K562 (cell line): Measurements from ENCODE around the gene TRIOBP. TPM values are rescaled to one million over a fixed set of nuclear protein-coding genes. Genes with fewer than 3 reads are reported as not detected.
A peak's percentile ranks its signal among the peaks of the same experiment; 100 is the strongest.

ENCODE experiments used
- BRD4 ChIP-seq: fragments of 200-600 bp; sonication (generic); IDR thresholded peaks from 2 replicates; pipeline ENCODE4 v1.6.1; 2017; ENCODE audit warnings: inconsistent platforms
- DPF2 ChIP-seq: fragments of 450-650 bp; IDR thresholded peaks from 2 replicates; pipeline ENCODE4 v1.6.1; 2016
- ELF2 ChIP-seq: fragments of 250-450 bp; sonication (Bioruptor Pico); IDR thresholded peaks from 2 replicates; pipeline ENCODE4 v1.5.0; 2021; ENCODE audit warnings: mild to moderate bottlenecking
- JUND ChIP-seq, 2 experiments: IDR thresholded peaks; 2 replicates in 1 of 2; 3 replicates in 1 of 2; pipeline ENCODE4 v1.6.1; 2011; ENCODE audit warnings: borderline replicate concordance in 2 of 2, low read depth in 2 of 2, low read length in 2 of 2, improper control_type of control experiment in 1 of 2, missing biosample characterization in 1 of 2, missing genetic modification characterization in 1 of 2, missing genetic modification reagents in 1 of 2
- MXI1 ChIP-seq: IDR thresholded peaks from 2 replicates; pipeline ENCODE4 v1.6.1; 2011; ENCODE audit warnings: low read depth, mild to moderate bottlenecking, improper control_type of control experiment, low read length
- SMARCB1 ChIP-seq: IDR thresholded peaks from 2 replicates; pipeline ENCODE4 v1.6.1; 2011; ENCODE audit warnings: improper control_type of control experiment, low read depth; ENCODE audit not compliant: insufficient read length
- TRIM28 ChIP-seq: fragments of 450-650 bp; IDR thresholded peaks from 2 replicates; pipeline ENCODE4 v1.6.1; 2017
- ZBTB26 ChIP-seq: fragments of 450-650 bp; formaldehyde crosslinking; IDR thresholded peaks from 2 replicates; pipeline ENCODE4 v1.4.0; 2022; ENCODE audit warnings: missing genetic modification characterization
- ZKSCAN3 ChIP-seq: fragments of 250-450 bp; sonication (Bioruptor Pico); IDR thresholded peaks from 2 replicates; pipeline ENCODE4 v1.4.0; 2020
- ZNF23 ChIP-seq: fragments of 250-450 bp; sonication (Bioruptor Pico); IDR thresholded peaks from 2 replicates; pipeline ENCODE4 v1.4.0; 2020; ENCODE audit warnings: mild to moderate bottlenecking
- ZNF740 ChIP-seq, 3 experiments: fragments of 200-800 bp in 1 of 3; sonication (Bioruptor generic) in 1 of 3; sonication (generic) in 1 of 3; formaldehyde crosslinking in 1 of 3; IDR thresholded peaks; 2 replicates each; pipeline versions ENCODE4 v1.6.1 to v1.8.0; 2016 to 2022; ENCODE audit warnings: mild to moderate bottlenecking in 2 of 3, missing compliant biosample characterization in 2 of 3, missing genetic modification characterization in 2 of 3, missing genetic modification reagents in 1 of 3
- polyA plus RNA-seq, 8 experiments: library from polyadenylated mRNA; depleted of rRNA in 4 of 8; stranded (reverse) in 5 of 8; unstranded in 3 of 8; fragments of >200 nt; fragmentation: Nextera tagmentation in 2 of 8; fragmentation: Illumina TruSeq in 1 of 8; extraction: Ambion mirVana in 2 of 8; extraction: Trizol in 1 of 8; gene quantifications; 2 replicates each; pipeline versions ENCODE4 v1.2.1 to v1.2.3, GENCODE V29; 2011 to 2014; ENCODE audit warnings: inconsistent platforms in 1 of 8, missing spikeins in 1 of 8
- total RNA-seq, 7 experiments: library from RNA; depleted of rRNA in 6 of 7; stranded (reverse); fragments of >200 nt in 6 of 7; fragmentation: Illumina TruSeq in 2 of 7; extraction: Trizol in 2 of 7; gene quantifications; 2 replicates each; pipeline versions ENCODE4 v1.2.1 to v1.2.3, GENCODE V29; 2011 to 2021; ENCODE audit warnings: low replicate concordance in 1 of 7
- TF ChIP-seq, protein P1 (sequence below): sonication (generic); formaldehyde crosslinking; IDR thresholded peaks from 2 replicates; pipeline ENCODE4 v1.8.0; 2022; ENCODE audit warnings: missing genetic modification reagents, mild to moderate bottlenecking, borderline replicate concordance
- TF ChIP-seq, protein P2 (sequence below): sonication (generic); formaldehyde crosslinking; IDR thresholded peaks from 2 replicates; pipeline ENCODE4 v1.8.0; 2023; ENCODE audit warnings: missing genetic modification reagents, mild to moderate bottlenecking, borderline replicate concordance
- TF ChIP-seq, protein P3 (sequence below): fragments of 250-450 bp; sonication (Bioruptor Pico); IDR thresholded peaks from 2 replicates; pipeline ENCODE4 v1.4.0; 2020; ENCODE audit warnings: mild to moderate bottlenecking, moderate library complexity, borderline replicate concordance

The TRIOBP gene
- total and polyA plus RNA-seq, 9 of the 15 experiments (the other 6 are each of a cell fraction or from before 2014, with no cell fraction given): 0.24 to 13.8 (median 5.5) TPM

- TF ChIP-seq ZKSCAN3 (CRISPR knock-in tag): no peak
- TF ChIP-seq, protein P1, sequence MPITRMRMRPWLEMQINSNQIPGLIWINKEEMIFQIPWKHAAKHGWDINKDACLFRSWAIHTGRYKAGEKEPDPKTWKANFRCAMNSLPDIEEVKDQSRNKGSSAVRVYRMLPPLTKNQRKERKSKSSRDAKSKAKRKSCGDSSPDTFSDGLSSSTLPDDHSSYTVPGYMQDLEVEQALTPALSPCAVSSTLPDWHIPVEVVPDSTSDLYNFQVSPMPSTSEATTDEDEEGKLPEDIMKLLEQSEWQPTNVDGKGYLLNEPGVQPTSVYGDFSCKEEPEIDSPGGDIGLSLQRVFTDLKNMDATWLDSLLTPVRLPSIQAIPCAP (CRISPR knock-in tag): no peak
- TF ChIP-seq ZBTB26 (CRISPR knock-in tag): no peak
- TF ChIP-seq, protein P2, sequence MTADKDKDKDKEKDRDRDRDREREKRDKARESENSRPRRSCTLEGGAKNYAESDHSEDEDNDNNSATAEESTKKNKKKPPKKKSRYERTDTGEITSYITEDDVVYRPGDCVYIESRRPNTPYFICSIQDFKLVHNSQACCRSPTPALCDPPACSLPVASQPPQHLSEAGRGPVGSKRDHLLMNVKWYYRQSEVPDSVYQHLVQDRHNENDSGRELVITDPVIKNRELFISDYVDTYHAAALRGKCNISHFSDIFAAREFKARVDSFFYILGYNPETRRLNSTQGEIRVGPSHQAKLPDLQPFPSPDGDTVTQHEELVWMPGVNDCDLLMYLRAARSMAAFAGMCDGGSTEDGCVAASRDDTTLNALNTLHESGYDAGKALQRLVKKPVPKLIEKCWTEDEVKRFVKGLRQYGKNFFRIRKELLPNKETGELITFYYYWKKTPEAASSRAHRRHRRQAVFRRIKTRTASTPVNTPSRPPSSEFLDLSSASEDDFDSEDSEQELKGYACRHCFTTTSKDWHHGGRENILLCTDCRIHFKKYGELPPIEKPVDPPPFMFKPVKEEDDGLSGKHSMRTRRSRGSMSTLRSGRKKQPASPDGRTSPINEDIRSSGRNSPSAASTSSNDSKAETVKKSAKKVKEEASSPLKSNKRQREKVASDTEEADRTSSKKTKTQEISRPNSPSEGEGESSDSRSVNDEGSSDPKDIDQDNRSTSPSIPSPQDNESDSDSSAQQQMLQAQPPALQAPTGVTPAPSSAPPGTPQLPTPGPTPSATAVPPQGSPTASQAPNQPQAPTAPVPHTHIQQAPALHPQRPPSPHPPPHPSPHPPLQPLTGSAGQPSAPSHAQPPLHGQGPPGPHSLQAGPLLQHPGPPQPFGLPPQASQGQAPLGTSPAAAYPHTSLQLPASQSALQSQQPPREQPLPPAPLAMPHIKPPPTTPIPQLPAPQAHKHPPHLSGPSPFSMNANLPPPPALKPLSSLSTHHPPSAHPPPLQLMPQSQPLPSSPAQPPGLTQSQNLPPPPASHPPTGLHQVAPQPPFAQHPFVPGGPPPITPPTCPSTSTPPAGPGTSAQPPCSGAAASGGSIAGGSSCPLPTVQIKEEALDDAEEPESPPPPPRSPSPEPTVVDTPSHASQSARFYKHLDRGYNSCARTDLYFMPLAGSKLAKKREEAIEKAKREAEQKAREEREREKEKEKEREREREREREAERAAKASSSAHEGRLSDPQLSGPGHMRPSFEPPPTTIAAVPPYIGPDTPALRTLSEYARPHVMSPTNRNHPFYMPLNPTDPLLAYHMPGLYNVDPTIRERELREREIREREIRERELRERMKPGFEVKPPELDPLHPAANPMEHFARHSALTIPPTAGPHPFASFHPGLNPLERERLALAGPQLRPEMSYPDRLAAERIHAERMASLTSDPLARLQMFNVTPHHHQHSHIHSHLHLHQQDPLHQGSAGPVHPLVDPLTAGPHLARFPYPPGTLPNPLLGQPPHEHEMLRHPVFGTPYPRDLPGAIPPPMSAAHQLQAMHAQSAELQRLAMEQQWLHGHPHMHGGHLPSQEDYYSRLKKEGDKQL: no peak
- no peak for TF ChIP-seq SMARCB1
- no peak for TF ChIP-seq JUND (IDR thresholded peaks at IDR 0.05; ENCODE audit: borderline replicate concordance, low read depth, low read length)
- TF ChIP-seq JUND (tag; IDR thresholded peaks at IDR 0.05; ENCODE audit: borderline replicate concordance, low read depth, low read length): no peak
- TF ChIP-seq MXI1: peak; percentile 56; the same call in 1 of the 2 replicates
- no peak for TF ChIP-seq BRD4
- no peak; the same call in 1 of the 2 replicates for TF ChIP-seq ZNF740 (CRISPR knock-in tag; IDR thresholded peaks at IDR 0.05)
- peak in 1 of 2 experiments; percentile 17; a peak in 1 of 4 replicates for TF ChIP-seq ZNF740 (tag; IDR thresholded peaks at IDR 0.05)
- 0 out of 2 replicates have a peak, but pooled peaks have one; percentile 37 for TF ChIP-seq TRIM28
- TF ChIP-seq, protein P3, sequence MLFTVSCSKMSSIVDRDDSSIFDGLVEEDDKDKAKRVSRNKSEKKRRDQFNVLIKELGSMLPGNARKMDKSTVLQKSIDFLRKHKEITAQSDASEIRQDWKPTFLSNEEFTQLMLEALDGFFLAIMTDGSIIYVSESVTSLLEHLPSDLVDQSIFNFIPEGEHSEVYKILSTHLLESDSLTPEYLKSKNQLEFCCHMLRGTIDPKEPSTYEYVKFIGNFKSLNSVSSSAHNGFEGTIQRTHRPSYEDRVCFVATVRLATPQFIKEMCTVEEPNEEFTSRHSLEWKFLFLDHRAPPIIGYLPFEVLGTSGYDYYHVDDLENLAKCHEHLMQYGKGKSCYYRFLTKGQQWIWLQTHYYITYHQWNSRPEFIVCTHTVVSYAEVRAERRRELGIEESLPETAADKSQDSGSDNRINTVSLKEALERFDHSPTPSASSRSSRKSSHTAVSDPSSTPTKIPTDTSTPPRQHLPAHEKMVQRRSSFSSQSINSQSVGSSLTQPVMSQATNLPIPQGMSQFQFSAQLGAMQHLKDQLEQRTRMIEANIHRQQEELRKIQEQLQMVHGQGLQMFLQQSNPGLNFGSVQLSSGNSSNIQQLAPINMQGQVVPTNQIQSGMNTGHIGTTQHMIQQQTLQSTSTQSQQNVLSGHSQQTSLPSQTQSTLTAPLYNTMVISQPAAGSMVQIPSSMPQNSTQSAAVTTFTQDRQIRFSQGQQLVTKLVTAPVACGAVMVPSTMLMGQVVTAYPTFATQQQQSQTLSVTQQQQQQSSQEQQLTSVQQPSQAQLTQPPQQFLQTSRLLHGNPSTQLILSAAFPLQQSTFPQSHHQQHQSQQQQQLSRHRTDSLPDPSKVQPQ (CRISPR knock-in tag): no peak
- peak; percentile 36; the same call in 1 of the 2 replicates for TF ChIP-seq DPF2
- TF ChIP-seq ZNF23: no peak
- no peak for TF ChIP-seq ELF2 (CRISPR knock-in tag)
Measured at GRCh38 chr22:37807410-37808293, 110.8 kb downstream of the TRIOBP start, which contains the start of gene GCAT (continued).
